ENCODE measurements around the gene SLC7A14.

SLC7A14 gene

GRCh38 chr3:170429050-170429449 is 156.8 kb downstream of the SLC7A14 start:
- H3K4me3 ChIP-seq (ENCODE audit: low read length): no peak overlapping the region
- DNase-seq (ENCODE audit: low read depth): no peak
- no peak for TF ChIP-seq CTCF (IDR thresholded peaks at IDR 0.05; ENCODE audit: insufficient read depth, low read depth, low read length, missing control alignments)

GRCh38 chr3:170428095-170428494 is 157.8 kb downstream of the SLC7A14 start:
- DNase-seq (ENCODE audit: low read depth): no peak
- no peak overlapping the region for H3K4me3 ChIP-seq (ENCODE audit: low read length)
- no peak for TF ChIP-seq CTCF (IDR thresholded peaks at IDR 0.05; ENCODE audit: insufficient read depth, low read depth, low read length, missing control alignments)

GRCh38 chr3:170426240-170426797 is 159.6 kb downstream of the SLC7A14 start:
- no peak overlapping the region for H3K4me3 ChIP-seq (ENCODE audit: low read length)
- no peak for TF ChIP-seq CTCF (IDR thresholded peaks at IDR 0.05; ENCODE audit: insufficient read depth, low read depth, low read length, missing control alignments)
- DNase-seq (ENCODE audit: low read depth): no peak

GRCh38 chr3:170425491-170426239 is 160.2 kb downstream of the SLC7A14 start:
- no peak for DNase-seq (ENCODE audit: low read depth)
- TF ChIP-seq CTCF (IDR thresholded peaks at IDR 0.05; ENCODE audit: insufficient read depth, low read depth, low read length, missing control alignments): no peak
- H3K4me3 ChIP-seq (ENCODE audit: low read length): no peak overlapping the region

GRCh38 chr3:170424879-170425278 is 161.0 kb downstream of the SLC7A14 start:
- H3K4me3 ChIP-seq (ENCODE audit: low read length): no peak overlapping the region
- TF ChIP-seq CTCF (IDR thresholded peaks at IDR 0.05; ENCODE audit: insufficient read depth, low read depth, low read length, missing control alignments): no peak

GRCh38 chr3:170423001-170423615 is 162.8 kb downstream of the SLC7A14 start:
- H3K4me3 ChIP-seq (ENCODE audit: low read length): no peak overlapping the region
- DNase-seq (ENCODE audit: low read depth): no peak
- no peak for TF ChIP-seq CTCF (IDR thresholded peaks at IDR 0.05; ENCODE audit: insufficient read depth, low read depth, low read length, missing control alignments)

More at GRCh38 chr3:170424879-170425278, 161.0 kb downstream of the SLC7A14 start:
- DNase-seq (ENCODE audit: low read depth): no peak
